T-helper 17 cell (primary cell): ENCODE results near the gene FTO. TPM values are rescaled to one million over a fixed set of nuclear protein-coding genes. Genes with fewer than 3 reads are reported as not detected.

ENCODE experiments used
- ATAC-seq: fragments of 150-1000 bp; cut with Tn5 transposase; 2 replicates; pipeline ENCODE4 v1.10.0; 2021; ENCODE audit warnings: mild to moderate bottlenecking, moderate library complexity
- DNase-seq, 3 donors: peaks; one replicate each; pipeline versions ENCODE4 v3.0.0 to v3.0.0-alpha.2; 2020 to 2021
- H3K9me3 ChIP-seq: one replicate; pipeline ENCODE4 v1.7.0; 2013; ENCODE audit warnings: low read length, mild to moderate bottlenecking; ENCODE audit not compliant: control insufficient read depth, poor library complexity, severe bottlenecking
- H3K27ac Mint-ChIP-seq: one replicate; pipeline ENCODE4 v1.8.0; 2022; ENCODE audit warnings: mild to moderate bottlenecking, moderate library complexity, mixed read lengths
- H3K27me3 Mint-ChIP-seq: one replicate; pipeline ENCODE4 v1.8.0; 2022; ENCODE audit warnings: mixed read lengths
- H3K36me3 Mint-ChIP-seq: one replicate; pipeline ENCODE4 v1.8.0; 2022; ENCODE audit warnings: low read depth, mixed read lengths
- H3K4me1 Mint-ChIP-seq: one replicate; pipeline ENCODE4 v1.8.0; 2022; ENCODE audit warnings: mild to moderate bottlenecking, mixed read lengths
- H3K4me3 Mint-ChIP-seq: one replicate; pipeline ENCODE4 v1.8.0; 2022; ENCODE audit warnings: mild to moderate bottlenecking, moderate library complexity, mixed read lengths
- total RNA-seq, 4 donors: library from RNA in 2 of 4; stranded (reverse) in 2 of 4; gene quantifications; one replicate each; pipeline ENCODE4 v1.2.3 and lab custom pipeline; 2022 to 2026

Gene FTO
- total RNA-seq, 2 donors from 2014 or later = 53.0 to 53.3 TPM

- no peak for DNase-seq
- Mint-ChIP-seq H3K4me3 (no peak overlapping the region), H3K27ac (no peak overlapping the region), H3K36me3 (peaks cover 2% of the 10 kb centered on the region), H3K27me3 (no peaks in the 10 kb centered on the region), H3K4me1 (peaks cover 4% of the 10 kb centered on the region)
- no peak for ATAC-seq
- H3K9me3 ChIP-seq = no peaks in the 10 kb centered on the region
These were observed 373.3 kb downstream of the FTO start for GRCh38 chr16:54077050-54077821.

DNA sequence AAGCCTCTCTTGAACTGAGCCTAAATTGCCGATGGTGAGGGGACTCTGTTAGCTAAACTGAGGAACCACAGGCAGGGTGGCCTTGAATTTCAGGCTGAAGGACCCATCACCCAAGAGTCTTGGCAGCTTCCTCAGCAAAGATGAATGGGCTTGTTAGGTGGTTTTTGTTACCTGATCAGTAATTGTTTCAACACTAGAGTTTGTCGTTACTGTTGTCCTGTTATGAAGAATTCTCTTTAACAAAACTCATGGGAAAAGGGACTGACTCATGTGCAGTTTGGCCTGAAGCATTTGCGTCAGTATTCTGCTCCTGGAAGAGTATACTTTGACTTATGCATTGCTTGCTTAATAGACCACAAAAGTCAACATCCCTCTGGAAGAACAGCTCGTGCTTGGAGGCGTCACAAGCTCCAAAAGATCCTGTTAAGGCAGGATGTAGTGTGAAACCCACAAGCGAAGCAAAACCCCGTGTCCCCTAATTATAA is 376.6 kb downstream of the FTO start:
- Mint-ChIP-seq H3K27me3 (no peaks in the 10 kb centered on the region), H3K27ac (no peak overlapping the region), H3K36me3 (peaks cover 3% of the 10 kb centered on the region), H3K4me3 (no peak overlapping the region), H3K4me1 (no peaks in the 10 kb centered on the region)
- no peak for DNase-seq
- H3K9me3 ChIP-seq = peaks cover 2% of the 10 kb centered on the region
- no peak for ATAC-seq

DNA sequence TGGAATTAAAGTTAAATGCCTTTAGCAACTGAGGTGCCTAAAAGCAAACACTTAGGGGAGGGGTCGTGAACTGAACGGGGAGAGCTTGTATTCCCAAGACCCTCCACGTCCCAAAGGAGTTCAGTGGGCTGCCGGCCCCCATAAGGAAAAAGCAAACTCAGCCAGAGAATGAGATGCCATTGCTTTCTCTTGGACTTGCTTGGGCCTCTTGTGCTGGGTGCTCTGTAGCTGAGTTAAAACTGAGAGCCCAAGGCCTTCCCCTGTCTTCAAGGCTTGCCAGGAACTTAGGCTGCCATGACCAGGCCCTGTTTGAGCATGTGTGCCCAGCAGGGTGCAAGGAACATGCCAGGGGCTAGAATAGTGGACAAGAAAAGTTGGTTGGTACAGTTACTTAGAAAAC is 382.8 kb downstream of the FTO start:
- Mint-ChIP-seq H3K27me3 (no peaks in the 10 kb centered on the region), H3K27ac (no peak overlapping the region), H3K36me3 (peaks cover 2% of the 10 kb centered on the region), H3K4me1 (no peaks in the 10 kb centered on the region), H3K4me3 (no peak overlapping the region)
- ATAC-seq (no peak), DNase-seq (no peak)
- H3K9me3 ChIP-seq = peaks cover 2% of the 10 kb centered on the region

DNA sequence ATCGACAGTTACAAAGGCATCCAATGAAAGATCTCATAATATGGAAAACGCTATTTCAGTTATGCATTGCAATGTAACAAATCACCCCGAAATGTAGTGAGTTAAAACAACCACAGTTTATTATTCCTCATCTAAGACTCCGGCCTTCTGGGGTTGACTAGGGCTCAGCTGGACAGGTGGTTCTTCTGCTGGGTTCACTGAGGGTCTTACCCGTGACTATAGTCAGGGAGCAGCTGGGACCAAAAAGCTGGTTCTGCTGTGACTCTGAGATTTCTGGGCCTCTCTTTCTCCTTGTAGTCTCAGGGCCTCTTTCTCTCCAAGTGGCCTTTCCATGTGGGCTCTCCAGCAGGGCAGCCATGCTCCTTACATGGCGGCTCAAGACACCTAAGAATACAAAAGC is 386.6 kb downstream of the FTO start:
- Mint-ChIP-seq H3K27ac (no peak overlapping the region), H3K27me3 (no peaks in the 10 kb centered on the region), H3K4me1 (no peaks in the 10 kb centered on the region), H3K4me3 (no peak overlapping the region), H3K36me3 (peaks cover 5% of the 10 kb centered on the region)
- H3K9me3 ChIP-seq = no peaks in the 10 kb centered on the region
- no peak for DNase-seq
- ATAC-seq = no peak

DNA sequence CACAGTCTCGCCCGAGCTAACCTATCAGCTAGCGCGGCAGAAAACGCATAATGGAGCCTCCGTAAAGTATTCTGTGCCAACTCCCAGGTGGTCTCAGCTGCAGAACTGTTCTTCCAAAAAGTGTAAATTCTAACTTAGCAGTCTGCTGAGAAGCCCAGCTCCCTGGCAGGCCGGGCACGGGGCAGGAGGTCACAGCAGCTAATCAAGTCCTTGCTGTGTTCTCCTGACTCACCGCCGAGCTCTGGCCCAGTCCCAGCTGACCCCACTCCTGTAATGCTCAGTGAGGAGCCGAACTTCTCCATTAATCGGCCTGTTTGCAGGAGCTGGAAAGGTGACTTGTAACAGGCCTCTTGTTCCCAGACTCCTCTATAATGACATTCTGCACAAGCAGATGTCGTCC is 389.3 kb downstream of the FTO start:
- DNase-seq (no peak), ATAC-seq (no peak)
- no peak overlapping the region for H3K27ac Mint-ChIP-seq
- no peak overlapping the region for H3K4me3 Mint-ChIP-seq
- H3K36me3 Mint-ChIP-seq = peaks cover 5% of the 10 kb centered on the region
- H3K4me1 Mint-ChIP-seq = no peaks in the 10 kb centered on the region
- H3K9me3 ChIP-seq = no peaks in the 10 kb centered on the region
- no peaks in the 10 kb centered on the region for H3K27me3 Mint-ChIP-seq

DNA sequence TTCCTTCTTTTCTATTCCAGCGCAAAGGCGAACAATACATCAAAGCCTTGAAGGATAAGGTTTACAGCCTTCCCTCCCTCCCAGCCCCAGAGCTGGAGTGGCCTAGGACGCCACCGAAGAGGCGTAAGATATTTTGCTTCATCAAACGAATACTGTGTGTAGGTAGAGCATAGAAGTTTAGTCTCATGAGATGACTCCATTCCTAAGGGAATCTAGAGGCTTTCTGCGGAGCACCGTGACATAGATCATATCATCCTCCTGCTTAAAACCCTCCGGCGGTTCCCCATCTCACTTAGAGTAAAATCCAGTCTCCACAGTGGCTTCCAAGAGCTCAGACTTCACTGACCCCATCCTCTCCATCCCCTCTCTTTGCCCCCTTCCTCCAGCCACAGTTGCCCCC is 390.7 kb downstream of the FTO start:
- Mint-ChIP-seq H3K27ac (no peak overlapping the region), H3K4me1 (no peaks in the 10 kb centered on the region), H3K36me3 (peaks cover 5% of the 10 kb centered on the region), H3K27me3 (no peaks in the 10 kb centered on the region), H3K4me3 (no peak overlapping the region)
- no peaks in the 10 kb centered on the region for H3K9me3 ChIP-seq
- no peak for DNase-seq
- ATAC-seq = no peak

GRCh38 chr16:54096607-54097006 is 392.7 kb downstream of the FTO start:
- DNase-seq (no peak), ATAC-seq (no peak)
- H3K27me3 Mint-ChIP-seq = no peaks in the 10 kb centered on the region
- no peaks in the 10 kb centered on the region for H3K9me3 ChIP-seq
- H3K27ac Mint-ChIP-seq = no peak overlapping the region
- no peak overlapping the region for H3K4me3 Mint-ChIP-seq
- H3K4me1 Mint-ChIP-seq = no peaks in the 10 kb centered on the region
- H3K36me3 Mint-ChIP-seq = peaks cover 5% of the 10 kb centered on the region

GRCh38 chr16:54097774-54098173 is 393.8 kb downstream of the FTO start:
- Mint-ChIP-seq H3K4me3 (no peak overlapping the region), H3K36me3 (peaks cover 5% of the 10 kb centered on the region), H3K4me1 (no peaks in the 10 kb centered on the region), H3K27me3 (no peaks in the 10 kb centered on the region), H3K27ac (no peak overlapping the region)
- no peaks in the 10 kb centered on the region for H3K9me3 ChIP-seq
- ATAC-seq (no peak), DNase-seq (no peak)

DNA sequence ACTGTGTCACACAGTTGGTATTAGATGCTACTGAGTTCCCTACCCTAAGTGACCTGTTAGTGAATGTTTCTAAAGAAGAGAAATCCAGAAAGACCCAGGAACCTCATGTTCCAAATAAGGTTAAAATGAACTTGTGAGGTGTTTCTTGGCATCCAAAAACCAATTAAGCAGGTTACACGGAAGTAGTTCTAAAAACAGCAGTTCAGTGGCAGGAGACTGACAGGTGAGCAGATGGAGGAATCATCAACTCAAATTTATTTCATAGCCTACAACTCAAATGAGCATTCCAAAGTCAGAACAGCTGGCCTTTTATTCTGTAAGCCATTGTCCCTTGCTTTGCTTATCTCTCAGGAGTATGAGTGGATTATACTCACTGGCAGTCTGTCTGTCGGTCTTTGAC is 394.3 kb downstream of the FTO start:
- ATAC-seq (no peak), DNase-seq (no peak)
- Mint-ChIP-seq H3K4me3 (no peak overlapping the region), H3K36me3 (peaks cover 5% of the 10 kb centered on the region), H3K27ac (no peak overlapping the region), H3K4me1 (no peaks in the 10 kb centered on the region), H3K27me3 (no peaks in the 10 kb centered on the region)
- H3K9me3 ChIP-seq = no peaks in the 10 kb centered on the region

DNA sequence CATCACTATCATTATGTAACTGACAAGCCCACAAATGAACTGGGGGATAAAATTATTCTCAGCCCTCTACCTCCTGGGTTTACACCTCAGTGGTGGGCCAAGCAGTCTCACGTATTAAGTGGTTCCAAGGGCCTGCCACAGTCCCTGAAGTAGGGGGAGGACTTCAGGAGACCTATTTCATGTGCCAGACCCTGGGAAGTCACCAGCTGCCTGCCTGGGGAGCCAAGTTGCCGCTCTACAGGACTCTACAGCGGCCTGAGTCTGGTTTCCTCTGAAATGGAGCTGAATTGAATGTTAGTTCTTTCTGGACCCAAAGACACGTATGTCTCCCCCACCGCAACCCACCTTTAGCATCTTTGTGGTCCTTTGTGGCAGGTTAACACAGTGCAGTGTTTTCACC is 395.7 kb downstream of the FTO start:
- Mint-ChIP-seq H3K27me3 (no peaks in the 10 kb centered on the region), H3K4me1 (no peaks in the 10 kb centered on the region), H3K4me3 (no peak overlapping the region), H3K36me3 (peaks cover 5% of the 10 kb centered on the region), H3K27ac (no peak overlapping the region)
- no peak for DNase-seq
- ATAC-seq = no peak
- H3K9me3 ChIP-seq = no peaks in the 10 kb centered on the region

DNA sequence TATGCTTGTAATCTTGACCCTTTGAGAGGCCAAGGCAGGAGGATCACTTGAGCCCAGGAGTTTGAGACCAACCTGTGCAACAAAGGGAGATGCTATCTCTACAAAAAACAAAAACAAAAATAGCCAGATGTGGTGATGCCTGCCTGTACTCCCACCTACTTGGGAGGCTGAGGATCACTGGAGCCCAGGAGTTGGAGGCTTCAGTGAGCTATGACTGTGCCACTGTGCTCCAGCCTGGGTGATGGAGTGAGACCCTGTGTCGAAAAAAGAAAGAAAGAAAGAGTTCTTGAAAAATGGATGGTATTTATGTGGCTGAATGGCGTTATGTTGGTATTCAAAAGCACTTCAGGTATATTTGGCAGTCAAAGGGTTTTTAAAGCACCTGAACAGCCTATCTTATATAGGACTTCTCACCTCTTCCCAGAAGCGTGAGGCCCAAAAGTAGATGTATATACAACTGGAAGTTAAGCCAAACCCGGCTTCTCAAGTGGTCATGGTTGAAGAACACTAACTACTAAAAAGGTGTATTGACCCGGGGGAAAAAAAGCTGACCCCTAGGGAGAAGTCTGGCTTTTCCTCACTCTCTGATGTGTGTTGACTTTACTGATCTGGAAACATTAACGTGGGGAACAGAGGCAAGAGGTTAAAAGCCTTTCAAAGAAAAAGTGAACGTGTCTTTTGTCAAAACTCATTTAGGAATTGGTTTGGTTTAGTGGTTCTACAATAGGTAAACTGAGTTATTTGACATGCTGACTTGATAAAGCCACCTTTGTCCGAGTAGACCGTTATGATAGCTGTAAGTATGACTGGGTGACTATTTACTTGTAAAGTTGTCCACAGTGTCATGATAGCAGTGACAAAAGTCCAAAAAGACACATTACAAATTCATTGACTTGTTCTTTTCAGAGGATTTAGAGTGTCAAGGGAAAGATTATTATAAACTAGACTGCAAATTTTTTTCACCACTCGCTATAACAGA is 399.2 kb downstream of the FTO start:
- H3K4me1 Mint-ChIP-seq = no peaks in the 10 kb centered on the region
- ATAC-seq = no peak

DNA sequence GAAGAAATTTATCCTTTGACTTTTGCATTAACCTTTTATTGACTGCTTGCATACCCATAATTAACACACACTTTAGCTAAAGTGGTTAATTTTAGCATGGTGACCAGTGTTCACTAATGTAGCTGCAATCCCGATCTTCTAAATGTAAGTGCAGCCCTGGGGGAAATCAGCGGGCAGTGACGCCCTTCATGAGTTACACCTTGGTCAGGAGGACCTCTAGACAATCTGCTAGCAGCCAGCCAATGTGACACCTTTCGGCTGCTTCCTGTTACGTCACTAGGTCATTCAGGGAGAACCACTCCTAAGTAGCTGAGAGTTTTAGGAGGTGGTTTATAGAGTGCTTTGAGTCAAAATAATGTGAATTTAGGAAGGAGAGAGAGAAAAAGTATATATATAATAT is 402.1 kb downstream of the FTO start:
- H3K36me3 Mint-ChIP-seq = no peaks in the 10 kb centered on the region
- ATAC-seq = no peak
- H3K27me3 Mint-ChIP-seq = no peaks in the 10 kb centered on the region
- no peak overlapping the region for H3K4me3 Mint-ChIP-seq
- H3K9me3 ChIP-seq = no peaks in the 10 kb centered on the region
- no peak overlapping the region for H3K27ac Mint-ChIP-seq
- no peak for DNase-seq
- no peaks in the 10 kb centered on the region for H3K4me1 Mint-ChIP-seq

More for the DNA sequence above, 399.2 kb downstream of the FTO start:
- H3K9me3 ChIP-seq = no peaks in the 10 kb centered on the region
- no peak overlapping the region for H3K4me3 Mint-ChIP-seq
- no peak overlapping the region for H3K27ac Mint-ChIP-seq
- H3K36me3 Mint-ChIP-seq = no peaks in the 10 kb centered on the region
- DNase-seq = no peak
- H3K27me3 Mint-ChIP-seq = no peaks in the 10 kb centered on the region

DNA sequence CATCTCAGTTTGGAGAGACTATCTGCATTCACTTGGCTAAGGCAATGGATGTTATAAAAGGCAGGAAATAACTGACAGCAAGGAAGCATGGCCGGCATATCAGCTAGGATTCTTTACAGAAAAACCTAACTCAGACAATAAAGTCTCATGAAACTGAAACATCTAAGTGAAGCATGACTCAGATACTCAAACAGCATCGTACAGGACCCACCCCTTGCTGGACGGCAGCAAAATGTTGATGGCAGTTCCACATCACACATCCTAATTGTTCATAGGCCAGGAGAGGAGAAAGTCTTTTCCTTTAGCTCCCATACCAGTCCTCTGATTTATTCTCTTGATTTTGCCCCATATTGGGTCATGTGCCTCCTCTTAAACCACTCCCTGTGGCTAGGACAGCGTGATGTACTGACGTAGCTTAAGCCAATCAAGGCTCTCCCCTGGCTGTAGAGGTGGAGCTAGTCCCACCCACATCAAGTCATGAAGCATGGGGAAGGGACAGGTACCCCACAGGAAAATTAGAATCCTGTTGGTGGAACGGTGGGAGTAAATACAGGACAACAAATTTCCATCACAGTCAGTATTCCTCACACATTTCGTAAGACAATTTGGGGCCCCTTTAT is 403.7 kb downstream of the FTO start:
- Mint-ChIP-seq H3K36me3 (no peaks in the 10 kb centered on the region), H3K4me3 (no peak overlapping the region), H3K27ac (no peak overlapping the region), H3K27me3 (no peaks in the 10 kb centered on the region), H3K4me1 (no peaks in the 10 kb centered on the region)
- ATAC-seq (no peak), DNase-seq (no peak)
- no peaks in the 10 kb centered on the region for H3K9me3 ChIP-seq
